Measurements from ENCODE around the gene JMJD7. TPM values are rescaled to one million over a fixed set of nuclear protein-coding genes. Genes with fewer than 3 reads are reported as not detected.

The JMJD7 gene
- polyA plus RNA-seq, 12 donors: 4.5 to 21.4 (median 8.6) TPM; not detected in 2

GRCh38 chr15:41798607-41799487, 29.0 kb upstream of the JMJD7 start:
- no peak for DNase-seq

GRCh38 chr15:41799488-41799805, 28.4 kb upstream of the JMJD7 start:
- no peak for DNase-seq

- no peak for DNase-seq
These were observed 26.7 kb upstream of the JMJD7 start for GRCh38 chr15:41801185-41801584.

GRCh38 chr15:41801850-41802455, 25.9 kb upstream of the JMJD7 start:
- DNase-seq: no peak

GRCh38 chr15:41804361-41804760, 23.5 kb upstream of the JMJD7 start:
- no peak for DNase-seq

GRCh38 chr15:41804916-41805666, 22.8 kb upstream of the JMJD7 start:
- DNase-seq: no peak

- no peak for DNase-seq
These were observed 22.2 kb upstream of the JMJD7 start for GRCh38 chr15:41805711-41806110.

GRCh38 chr15:41806291-41807181, 21.4 kb upstream of the JMJD7 start:
- DNase-seq: no peak

GRCh38 chr15:41809121-41809520, 18.8 kb upstream of the JMJD7 start:
- DNase-seq: no peak

GRCh38 chr15:41809526-41810220, 18.2 kb upstream of the JMJD7 start:
- no peak for DNase-seq

- no peak for DNase-seq
These were observed 17.1 kb upstream of the JMJD7 start for GRCh38 chr15:41810651-41811431.

- peak; percentile 83 for DNase-seq
These were observed 16.3 kb upstream of the JMJD7 start for GRCh38 chr15:41811432-41812195.

GRCh38 chr15:41812820-41813375, 15.0 kb upstream of the JMJD7 start:
- no peak for DNase-seq

- DNase-seq: no peak
These were observed 14.5 kb upstream of the JMJD7 start for GRCh38 chr15:41813426-41813825.

- no peak for DNase-seq
These were observed 13.4 kb upstream of the JMJD7 start for GRCh38 chr15:41814534-41814933.

GRCh38 chr15:41816788-41817187, 11.1 kb upstream of the JMJD7 start:
- no peak for DNase-seq

- DNase-seq: no peak
These were observed 10.6 kb upstream of the JMJD7 start for GRCh38 chr15:41817327-41817726.

- no peak for DNase-seq
These were observed 10.1 kb upstream of the JMJD7 start for GRCh38 chr15:41817781-41818180.

- no peak for DNase-seq
These were observed 8.3 kb upstream of the JMJD7 start for GRCh38 chr15:41819455-41820050.

Measured in muscle of arm (tissue), 12 donors.